ENCODE results near the gene CTCFL. TPM values are rescaled to one million over a fixed set of nuclear protein-coding genes. Genes with fewer than 3 reads are reported as not detected.

Gene CTCFL
- total and polyA plus RNA-seq, 4 donors, result 0.05 to 0.08 (median 0.08) TPM; not detected in 1

DNA sequence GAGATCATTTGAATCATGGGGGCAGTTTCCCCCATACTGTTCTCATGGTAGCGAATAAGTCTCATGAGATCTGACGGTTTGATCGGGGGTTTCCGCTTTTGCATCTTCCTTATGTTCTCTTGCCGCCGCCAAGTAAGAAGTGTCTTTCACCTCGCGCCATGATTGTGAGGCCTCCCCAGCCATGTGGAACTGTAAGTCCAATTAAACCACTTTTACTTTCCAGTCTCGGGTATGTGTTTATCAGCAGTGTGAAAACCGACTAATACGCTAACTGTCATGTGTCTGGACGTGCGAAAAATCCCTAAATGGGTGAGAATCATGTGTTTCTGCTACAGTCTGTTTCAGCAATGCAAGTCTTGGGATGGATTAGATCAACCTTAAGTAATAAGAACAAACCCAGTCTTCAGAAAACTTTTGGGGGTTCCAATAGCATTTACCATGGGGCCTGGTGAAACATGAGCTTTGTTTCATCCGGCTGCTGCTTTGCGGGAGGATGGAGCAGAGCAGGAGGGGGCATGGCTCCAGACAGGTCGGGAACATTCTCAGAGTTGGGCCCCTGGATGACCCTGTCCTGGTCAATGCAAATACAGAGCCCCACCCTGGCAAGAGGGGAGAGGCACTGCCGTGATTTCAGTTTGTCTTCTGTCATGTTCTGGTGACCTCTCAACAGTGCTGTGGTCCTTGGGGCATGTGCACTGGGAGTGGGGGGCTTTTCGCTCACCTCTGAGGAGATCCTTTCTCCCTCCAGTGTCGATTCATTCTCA, 41.5 kb downstream of the CTCFL start:
- no peak overlapping the region for H3K27ac ChIP-seq (ENCODE audit: low read depth in 1 of 2, low read length in 2 of 2)
- no peaks in the 10 kb centered on the region for H3K27me3 ChIP-seq (ENCODE audit: control insufficient read depth in 4 of 4, insufficient read depth in 4 of 4, low read length in 3 of 4)
- H3K9ac ChIP-seq (ENCODE audit: low read depth in 1 of 2, low read length in 2 of 2), result no peak overlapping the region
- no peaks in the 10 kb centered on the region for H3K4me1 ChIP-seq (ENCODE audit: control insufficient read depth in 4 of 4, insufficient read depth in 4 of 4, low read length in 3 of 4)
- TF ChIP-seq HNF4A (conservative IDR thresholded peaks at IDR 0.05) (no peak), HNF4G (IDR thresholded peaks at IDR 0.05) (no peak), FOXA2 (IDR thresholded peaks at IDR 0.05) (no peak), FOXA1 (IDR thresholded peaks at IDR 0.05) (no peak), TAF1 (conservative IDR thresholded peaks at IDR 0.05) (no peak), YY1 (IDR thresholded peaks at IDR 0.05) (no peak), SP1 (IDR thresholded peaks at IDR 0.05) (no peak), RAD21 (IDR thresholded peaks at IDR 0.05) (no peak), RXRA (IDR thresholded peaks at IDR 0.05) (no peak)
- TF ChIP-seq, protein P1, sequence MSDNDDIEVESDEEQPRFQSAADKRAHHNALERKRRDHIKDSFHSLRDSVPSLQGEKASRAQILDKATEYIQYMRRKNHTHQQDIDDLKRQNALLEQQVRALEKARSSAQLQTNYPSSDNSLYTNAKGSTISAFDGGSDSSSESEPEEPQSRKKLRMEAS (IDR thresholded peaks at IDR 0.05), result no peak
- TF ChIP-seq, protein P2, sequence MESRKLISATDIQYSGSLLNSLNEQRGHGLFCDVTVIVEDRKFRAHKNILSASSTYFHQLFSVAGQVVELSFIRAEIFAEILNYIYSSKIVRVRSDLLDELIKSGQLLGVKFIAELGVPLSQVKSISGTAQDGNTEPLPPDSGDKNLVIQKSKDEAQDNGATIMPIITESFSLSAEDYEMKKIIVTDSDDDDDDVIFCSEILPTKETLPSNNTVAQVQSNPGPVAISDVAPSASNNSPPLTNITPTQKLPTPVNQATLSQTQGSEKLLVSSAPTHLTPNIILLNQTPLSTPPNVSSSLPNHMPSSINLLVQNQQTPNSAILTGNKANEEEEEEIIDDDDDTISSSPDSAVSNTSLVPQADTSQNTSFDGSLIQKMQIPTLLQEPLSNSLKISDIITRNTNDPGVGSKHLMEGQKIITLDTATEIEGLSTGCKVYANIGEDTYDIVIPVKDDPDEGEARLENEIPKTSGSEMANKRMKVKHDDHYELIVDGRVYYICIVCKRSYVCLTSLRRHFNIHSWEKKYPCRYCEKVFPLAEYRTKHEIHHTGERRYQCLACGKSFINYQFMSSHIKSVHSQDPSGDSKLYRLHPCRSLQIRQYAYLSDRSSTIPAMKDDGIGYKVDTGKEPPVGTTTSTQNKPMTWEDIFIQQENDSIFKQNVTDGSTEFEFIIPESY (IDR thresholded peaks at IDR 0.05), result no peak
- TF ChIP-seq, protein P3, sequence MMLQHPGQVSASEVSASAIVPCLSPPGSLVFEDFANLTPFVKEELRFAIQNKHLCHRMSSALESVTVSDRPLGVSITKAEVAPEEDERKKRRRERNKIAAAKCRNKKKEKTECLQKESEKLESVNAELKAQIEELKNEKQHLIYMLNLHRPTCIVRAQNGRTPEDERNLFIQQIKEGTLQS (IDR thresholded peaks at IDR 0.05), result no peak
- TF ChIP-seq, protein P4, sequence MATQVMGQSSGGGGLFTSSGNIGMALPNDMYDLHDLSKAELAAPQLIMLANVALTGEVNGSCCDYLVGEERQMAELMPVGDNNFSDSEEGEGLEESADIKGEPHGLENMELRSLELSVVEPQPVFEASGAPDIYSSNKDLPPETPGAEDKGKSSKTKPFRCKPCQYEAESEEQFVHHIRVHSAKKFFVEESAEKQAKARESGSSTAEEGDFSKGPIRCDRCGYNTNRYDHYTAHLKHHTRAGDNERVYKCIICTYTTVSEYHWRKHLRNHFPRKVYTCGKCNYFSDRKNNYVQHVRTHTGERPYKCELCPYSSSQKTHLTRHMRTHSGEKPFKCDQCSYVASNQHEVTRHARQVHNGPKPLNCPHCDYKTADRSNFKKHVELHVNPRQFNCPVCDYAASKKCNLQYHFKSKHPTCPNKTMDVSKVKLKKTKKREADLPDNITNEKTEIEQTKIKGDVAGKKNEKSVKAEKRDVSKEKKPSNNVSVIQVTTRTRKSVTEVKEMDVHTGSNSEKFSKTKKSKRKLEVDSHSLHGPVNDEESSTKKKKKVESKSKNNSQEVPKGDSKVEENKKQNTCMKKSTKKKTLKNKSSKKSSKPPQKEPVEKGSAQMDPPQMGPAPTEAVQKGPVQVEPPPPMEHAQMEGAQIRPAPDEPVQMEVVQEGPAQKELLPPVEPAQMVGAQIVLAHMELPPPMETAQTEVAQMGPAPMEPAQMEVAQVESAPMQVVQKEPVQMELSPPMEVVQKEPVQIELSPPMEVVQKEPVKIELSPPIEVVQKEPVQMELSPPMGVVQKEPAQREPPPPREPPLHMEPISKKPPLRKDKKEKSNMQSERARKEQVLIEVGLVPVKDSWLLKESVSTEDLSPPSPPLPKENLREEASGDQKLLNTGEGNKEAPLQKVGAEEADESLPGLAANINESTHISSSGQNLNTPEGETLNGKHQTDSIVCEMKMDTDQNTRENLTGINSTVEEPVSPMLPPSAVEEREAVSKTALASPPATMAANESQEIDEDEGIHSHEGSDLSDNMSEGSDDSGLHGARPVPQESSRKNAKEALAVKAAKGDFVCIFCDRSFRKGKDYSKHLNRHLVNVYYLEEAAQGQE (IDR thresholded peaks at IDR 0.05), result no peak
- H3K36me3 ChIP-seq (ENCODE audit: control insufficient read depth in 4 of 4, insufficient read depth in 3 of 4, low read depth in 1 of 4, low read length in 3 of 4), result no peaks in the 10 kb centered on the region
- DNase-seq (ENCODE audit: low spot score), result no peak
- H3K9me3 ChIP-seq (ENCODE audit: control insufficient read depth in 4 of 4, low read length in 3 of 4), result no peaks in the 10 kb centered on the region
- 92% methylated on average over 19 of the region's 19 CpGs for WGBS
- H3K4me3 ChIP-seq (ENCODE audit: low read depth in 1 of 3, low read length in 3 of 3), result no peak overlapping the region

DNA sequence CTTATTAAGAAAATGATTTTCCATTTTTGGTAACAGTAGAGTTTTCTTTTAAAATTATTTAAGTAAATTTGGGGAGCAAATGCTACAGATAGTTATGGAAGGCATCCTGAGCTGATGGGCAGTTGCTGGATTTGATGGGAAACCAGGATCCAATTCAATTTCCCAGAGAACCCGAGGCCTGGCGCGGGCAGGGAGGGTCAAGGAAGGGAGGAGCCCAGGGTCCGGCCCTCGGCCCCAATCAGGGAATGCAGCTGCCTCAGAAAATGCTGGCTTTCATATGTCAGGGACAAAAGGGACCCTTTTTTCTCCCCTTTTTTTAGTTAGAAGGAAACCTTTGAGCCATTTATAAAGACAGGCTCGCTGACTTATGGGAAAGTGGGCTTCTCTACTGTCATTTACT, 42.1 kb downstream of the CTCFL start:
- H3K9ac ChIP-seq (ENCODE audit: low read depth in 1 of 2, low read length in 2 of 2), result no peak overlapping the region
- H3K27me3 ChIP-seq (ENCODE audit: control insufficient read depth in 4 of 4, insufficient read depth in 4 of 4, low read length in 3 of 4), result no peaks in the 10 kb centered on the region
- H3K4me1 ChIP-seq (ENCODE audit: control insufficient read depth in 4 of 4, insufficient read depth in 4 of 4, low read length in 3 of 4), result no peaks in the 10 kb centered on the region
- no peak for DNase-seq (ENCODE audit: low spot score)
- H3K4me3 ChIP-seq (ENCODE audit: low read depth in 1 of 3, low read length in 3 of 3), result no peak overlapping the region
- WGBS, result 95% methylated on average over 6 of the region's 6 CpGs
- H3K27ac ChIP-seq (ENCODE audit: low read depth in 1 of 2, low read length in 2 of 2), result no peak overlapping the region
- no peaks in the 10 kb centered on the region for H3K9me3 ChIP-seq (ENCODE audit: control insufficient read depth in 4 of 4, low read length in 3 of 4)
- no peaks in the 10 kb centered on the region for H3K36me3 ChIP-seq (ENCODE audit: control insufficient read depth in 4 of 4, insufficient read depth in 3 of 4, low read depth in 1 of 4, low read length in 3 of 4)
- TF ChIP-seq, protein P3 (IDR thresholded peaks at IDR 0.05), result no peak
- TF ChIP-seq, protein P1 (IDR thresholded peaks at IDR 0.05), result no peak
- TF ChIP-seq EGR1 (IDR thresholded peaks at IDR 0.05; ENCODE audit: low read depth in 2 of 2) (no peak), TAF1 (conservative IDR thresholded peaks at IDR 0.05) (no peak), FOXA1 (IDR thresholded peaks at IDR 0.05) (no peak), GABPA (IDR thresholded peaks at IDR 0.05 in 1 of 2, conservative IDR thresholded peaks at IDR 0.05 in 1 of 2) (no peak), HNF4G (IDR thresholded peaks at IDR 0.05) (no peak), JUND (IDR thresholded peaks at IDR 0.05) (no peak), SP1 (IDR thresholded peaks at IDR 0.05) (no peak), FOXA2 (IDR thresholded peaks at IDR 0.05) (no peak), NR2F2 (IDR thresholded peaks at IDR 0.05) (no peak), YY1 (IDR thresholded peaks at IDR 0.05) (no peak), RXRA (IDR thresholded peaks at IDR 0.05) (no peak)
- TF ChIP-seq, protein P5, sequence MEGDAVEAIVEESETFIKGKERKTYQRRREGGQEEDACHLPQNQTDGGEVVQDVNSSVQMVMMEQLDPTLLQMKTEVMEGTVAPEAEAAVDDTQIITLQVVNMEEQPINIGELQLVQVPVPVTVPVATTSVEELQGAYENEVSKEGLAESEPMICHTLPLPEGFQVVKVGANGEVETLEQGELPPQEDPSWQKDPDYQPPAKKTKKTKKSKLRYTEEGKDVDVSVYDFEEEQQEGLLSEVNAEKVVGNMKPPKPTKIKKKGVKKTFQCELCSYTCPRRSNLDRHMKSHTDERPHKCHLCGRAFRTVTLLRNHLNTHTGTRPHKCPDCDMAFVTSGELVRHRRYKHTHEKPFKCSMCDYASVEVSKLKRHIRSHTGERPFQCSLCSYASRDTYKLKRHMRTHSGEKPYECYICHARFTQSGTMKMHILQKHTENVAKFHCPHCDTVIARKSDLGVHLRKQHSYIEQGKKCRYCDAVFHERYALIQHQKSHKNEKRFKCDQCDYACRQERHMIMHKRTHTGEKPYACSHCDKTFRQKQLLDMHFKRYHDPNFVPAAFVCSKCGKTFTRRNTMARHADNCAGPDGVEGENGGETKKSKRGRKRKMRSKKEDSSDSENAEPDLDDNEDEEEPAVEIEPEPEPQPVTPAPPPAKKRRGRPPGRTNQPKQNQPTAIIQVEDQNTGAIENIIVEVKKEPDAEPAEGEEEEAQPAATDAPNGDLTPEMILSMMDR (IDR thresholded peaks at IDR 0.05; ENCODE audit: low read depth, low read length, missing input control), result no peak
- TF ChIP-seq, protein P4 (IDR thresholded peaks at IDR 0.05), result no peak

Data from liver (tissue), 9 donors.